ENCODE measurements around the gene KCNB1.
"Not testable (repeated sequence)": the region's sequence is repeated elsewhere in the genome, so short reads cannot be mapped to it uniquely, and the experiment has no call there.

Gene KCNB1

GRCh38 chr20:49413677-49414076, 68.8 kb downstream of the KCNB1 start:
- H3K4me3 ChIP-seq (replicated peaks; ENCODE audit: low read depth, low read length): no peak overlapping the region
- TF ChIP-seq CTCF (IDR thresholded peaks at IDR 0.05; ENCODE audit: low read depth, low read length, missing control alignments): no peak
- no peak for DNase-seq (ENCODE audit: extremely low read depth, low read depth)

GRCh38 chr20:49412953-49413352, 69.5 kb downstream of the KCNB1 start:
- DNase-seq (ENCODE audit: extremely low read depth, low read depth): no peak
- H3K4me3 ChIP-seq (replicated peaks; ENCODE audit: low read depth, low read length): no peak overlapping the region
- TF ChIP-seq CTCF (IDR thresholded peaks at IDR 0.05; ENCODE audit: low read depth, low read length, missing control alignments): no peak

- no peak for TF ChIP-seq CTCF (IDR thresholded peaks at IDR 0.05; ENCODE audit: low read depth, low read length, missing control alignments)
- no peak for DNase-seq (ENCODE audit: extremely low read depth, low read depth)
- H3K4me3 ChIP-seq (replicated peaks; ENCODE audit: low read depth, low read length): no peak overlapping the region
These were observed 70.2 kb downstream of the KCNB1 start for GRCh38 chr20:49412254-49412653.

- H3K4me3 ChIP-seq (replicated peaks; ENCODE audit: low read depth, low read length): no peak overlapping the region
- TF ChIP-seq CTCF (IDR thresholded peaks at IDR 0.05; ENCODE audit: low read depth, low read length, missing control alignments): no peak
- DNase-seq (ENCODE audit: extremely low read depth, low read depth): no peak
These were observed 71.1 kb downstream of the KCNB1 start for GRCh38 chr20:49411221-49411925.

GRCh38 chr20:49409975-49410621, 72.4 kb downstream of the KCNB1 start:
- not testable (repeated sequence) for DNase-seq (ENCODE audit: extremely low read depth, low read depth)

GRCh38 chr20:49409302-49409974, 73.0 kb downstream of the KCNB1 start:
- no peak overlapping the region for H3K4me3 ChIP-seq (replicated peaks; ENCODE audit: low read depth, low read length)
- DNase-seq (ENCODE audit: extremely low read depth, low read depth): no peak
- no peak for TF ChIP-seq CTCF (IDR thresholded peaks at IDR 0.05; ENCODE audit: low read depth, low read length, missing control alignments)

More at GRCh38 chr20:49409975-49410621, 72.4 kb downstream of the KCNB1 start:
- H3K4me3 ChIP-seq (replicated peaks; ENCODE audit: low read depth, low read length): not testable (repeated sequence)

- no peak overlapping the region for H3K4me3 ChIP-seq (replicated peaks; ENCODE audit: low read depth, low read length)
- no peak for DNase-seq (ENCODE audit: extremely low read depth, low read depth)
- TF ChIP-seq CTCF (IDR thresholded peaks at IDR 0.05; ENCODE audit: low read depth, low read length, missing control alignments): no peak
These were observed 73.9 kb downstream of the KCNB1 start for GRCh38 chr20:49408509-49409104.

Data from HFF-Myc (cell line).